KMS-11 (cell line): ENCODE results near the gene FAM110D.

Source experiments
- H2AFZ ChIP-seq: fragments of 200-600 bp; sonication (generic); 2 replicates; pipeline ENCODE4 v1.6.1; 2016; ENCODE audit warnings: antibody characterized with exemption, mixed run types, low read depth
- H3K27ac ChIP-seq: fragments of 200-600 bp; sonication (generic); 2 replicates; pipeline ENCODE4 v1.6.1; 2016; ENCODE audit warnings: mild to moderate bottlenecking, mixed run types
- H3K27me3 ChIP-seq: fragments of 200-600 bp; sonication (generic); 2 replicates; pipeline ENCODE4 v1.6.1; 2017; ENCODE audit warnings: mild to moderate bottlenecking, low read depth, mixed run types, moderate library complexity; ENCODE audit not compliant: insufficient read depth
- H3K36me3 ChIP-seq: fragments of 200-600 bp; sonication (generic); 2 replicates; pipeline ENCODE4 v1.6.1; 2017; ENCODE audit warnings: mild to moderate bottlenecking, mixed run types; ENCODE audit not compliant: insufficient read depth
- H3K4me1 ChIP-seq: fragments of 200-600 bp; sonication (generic); 2 replicates; pipeline ENCODE4 v1.6.1; 2016; ENCODE audit warnings: mild to moderate bottlenecking, low read depth, mixed run types; ENCODE audit not compliant: poor library complexity, severe bottlenecking
- H3K4me2 ChIP-seq: fragments of 200-600 bp; sonication (generic); 2 replicates; pipeline ENCODE4 v1.7.0; 2016; ENCODE audit warnings: mild to moderate bottlenecking, mixed run types
- H3K4me3 ChIP-seq: fragments of 200-600 bp; sonication (generic); IDR thresholded peaks from 2 replicates; pipeline ENCODE4 v1.6.1; 2017; ENCODE audit warnings: low read depth, low read length, mixed read lengths; ENCODE audit not compliant: insufficient read depth
- H3K79me2 ChIP-seq: fragments of 200-600 bp; sonication (generic); 2 replicates; pipeline ENCODE4 v1.6.1; 2016; ENCODE audit warnings: low read depth, mixed run types; ENCODE audit not compliant: insufficient read depth
- H3K9ac ChIP-seq: fragments of 200-600 bp; sonication (generic); 2 replicates; pipeline ENCODE4 v1.6.1; 2016; ENCODE audit warnings: mild to moderate bottlenecking, mixed run types
- H4K20me1 ChIP-seq: fragments of 200-600 bp; sonication (generic); 2 replicates; pipeline ENCODE4 v1.6.1; 2016; ENCODE audit warnings: mild to moderate bottlenecking, mixed run types; ENCODE audit not compliant: insufficient read depth
- CTCF ChIP-seq: fragments of 200-600 bp; sonication (generic); conservative IDR thresholded peaks from 2 replicates; pipeline ENCODE4 v1.6.1; 2017; ENCODE audit warnings: low read depth, mild to moderate bottlenecking, antibody characterized with exemption, low read length, moderate library complexity, mixed read lengths

The FAM110D gene

DNA sequence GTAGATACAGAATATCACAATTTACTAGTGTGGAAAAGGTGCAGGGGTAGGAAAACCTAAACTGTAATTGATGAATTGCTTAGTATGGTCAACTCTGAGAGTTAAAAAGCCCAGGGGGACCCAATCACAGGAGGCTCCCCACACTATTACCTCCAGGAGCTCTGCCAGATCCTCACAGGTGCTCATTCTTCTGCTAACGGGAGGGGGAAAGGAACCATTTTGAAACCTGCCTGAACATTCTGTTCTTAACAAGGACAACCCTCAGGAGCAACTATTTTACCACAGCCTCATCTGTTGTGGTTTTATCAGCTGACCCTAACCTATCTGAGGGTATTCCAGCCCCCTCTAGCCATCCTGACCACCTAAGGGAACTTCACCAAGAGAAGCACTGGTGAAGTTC is 28.2 kb upstream of the FAM110D start:
- TF ChIP-seq CTCF, result no peak
- Histone ChIP-seq H2AFZ (no peak overlapping the region), H4K20me1 (no peaks in the 10 kb centered on the region), H3K36me3 (no peaks in the 10 kb centered on the region), H3K4me3 (no peak overlapping the region), H3K9ac (no peak overlapping the region), H3K27me3 (no peaks in the 10 kb centered on the region), H3K4me2 (no peak overlapping the region; the same call in 1 of the 2 replicates), H3K4me1 (peaks cover 18% of the 10 kb centered on the region), H3K27ac (no peak overlapping the region), H3K79me2 (no peaks in the 10 kb centered on the region)

GRCh38 chr1:26132128-26132833 is 26.6 kb upstream of the FAM110D start:
- H3K9ac ChIP-seq, result no peak overlapping the region
- no peaks in the 10 kb centered on the region for H3K79me2 ChIP-seq
- H3K4me3 ChIP-seq, result no peak overlapping the region
- H3K4me1 ChIP-seq, result peaks cover 4% of the 10 kb centered on the region
- no peak for TF ChIP-seq CTCF
- no peak overlapping the region for H3K27ac ChIP-seq
- H2AFZ ChIP-seq, result no peak overlapping the region
- H4K20me1 ChIP-seq, result no peaks in the 10 kb centered on the region
- H3K27me3 ChIP-seq, result no peaks in the 10 kb centered on the region
- no peaks in the 10 kb centered on the region for H3K36me3 ChIP-seq
- H3K4me2 ChIP-seq, result no peak overlapping the region

- H3K27me3 ChIP-seq, result no peaks in the 10 kb centered on the region
- TF ChIP-seq CTCF, result no peak
- H3K4me1 ChIP-seq, result no peaks in the 10 kb centered on the region
- H3K79me2 ChIP-seq, result no peaks in the 10 kb centered on the region
- no peaks in the 10 kb centered on the region for H3K36me3 ChIP-seq
- H3K4me2 ChIP-seq, result no peak overlapping the region
- H4K20me1 ChIP-seq, result no peaks in the 10 kb centered on the region
- no peak overlapping the region for H3K9ac ChIP-seq
- H3K27ac ChIP-seq, result no peak overlapping the region
- no peak overlapping the region for H3K4me3 ChIP-seq
- no peak overlapping the region for H2AFZ ChIP-seq
Observed at GRCh38 chr1:26132834-26133167, 26.1 kb upstream of the FAM110D start.

DNA sequence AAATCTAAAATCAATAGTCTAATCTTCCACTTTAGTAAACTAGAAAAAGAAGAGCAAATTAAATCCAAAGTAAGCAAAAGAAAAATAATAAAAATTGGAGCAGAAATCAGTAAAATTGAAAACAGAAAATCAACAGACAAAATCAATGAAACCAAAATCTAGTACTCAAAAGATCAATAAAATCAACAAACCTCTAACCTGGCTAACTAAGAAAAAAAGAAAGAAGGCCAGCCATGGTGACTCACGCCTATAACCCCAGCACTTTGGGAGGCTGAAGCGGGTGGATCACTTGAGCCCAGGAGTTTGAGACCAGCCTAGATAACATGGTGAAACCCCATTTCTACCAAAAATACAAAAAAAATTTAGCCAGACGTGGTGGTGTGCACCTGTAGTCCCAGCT is 24.4 kb upstream of the FAM110D start:
- Histone ChIP-seq H3K9ac (no peak overlapping the region), H3K4me3 (no peak overlapping the region), H3K27ac (no peak overlapping the region), H3K4me2 (no peak overlapping the region), H3K36me3 (no peaks in the 10 kb centered on the region), H3K27me3 (no peaks in the 10 kb centered on the region), H2AFZ (no peak overlapping the region), H4K20me1 (no peaks in the 10 kb centered on the region), H3K4me1 (no peaks in the 10 kb centered on the region), H3K79me2 (no peaks in the 10 kb centered on the region)
- TF ChIP-seq CTCF, result no peak
